ENCODE data around the gene KPNA1.

GRCh38 chr3:122515870-122516269, 1.1 kb upstream of the KPNA1 start:
- no peak for TF ChIP-seq CTCF (IDR thresholded peaks at IDR 0.05)
- no peak for TF ChIP-seq KDM5A (IDR thresholded peaks at IDR 0.05)
- TF ChIP-seq BHLHE40 (IDR thresholded peaks at IDR 0.05; ENCODE audit: low read depth, low read length), result no peak
- TF ChIP-seq CHD2 (IDR thresholded peaks at IDR 0.05; ENCODE audit: low read length, partially characterized antibody), result no peak
- no peak for TF ChIP-seq REST (IDR thresholded peaks at IDR 0.05)
- no peak for TF ChIP-seq ZC3H11A (IDR thresholded peaks at IDR 0.05)
- no peak for TF ChIP-seq MAX (IDR thresholded peaks at IDR 0.05)
